GM19468 (cell line): ENCODE measurements around the gene PSD.

Experiments
- ATAC-seq: cut with Tn5 transposase; IDR thresholded peaks from one replicate; pipeline ENCODE4 v1.9.1; 2021; ENCODE audit warnings: mild to moderate bottlenecking, moderate library complexity, moderate number of reproducible peaks; ENCODE audit not compliant: unreplicated experiment; ENCODE audit errors: extremely low read depth

PSD gene

DNA sequence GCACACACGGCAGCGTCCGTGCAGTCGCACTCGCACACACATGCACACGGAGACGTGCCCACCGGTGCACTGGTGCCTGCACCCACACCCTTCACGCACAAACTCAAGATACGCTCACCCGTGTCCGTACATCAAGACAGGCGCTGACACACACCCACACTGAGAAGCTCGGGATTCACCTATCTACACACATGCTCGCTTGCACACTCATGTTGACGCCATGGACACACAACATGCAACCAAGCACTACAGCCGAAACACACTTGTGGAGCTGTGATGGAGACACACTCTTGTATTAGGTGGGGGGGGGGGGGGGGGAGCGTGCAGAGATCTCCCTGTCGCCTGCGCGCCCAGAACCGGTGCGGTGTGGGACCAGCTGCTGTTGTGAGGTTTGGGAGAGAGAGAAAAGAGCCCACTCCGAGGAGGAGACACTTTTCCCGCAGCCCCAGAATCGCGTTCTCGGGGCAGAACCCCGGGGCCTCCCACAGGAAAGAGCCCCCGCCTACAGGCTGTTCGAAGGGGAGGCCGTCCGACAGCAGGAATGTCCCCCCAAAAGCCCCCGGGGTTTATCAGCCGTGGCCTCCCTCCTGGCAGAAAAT lies 23.7 kb downstream of the PSD start:
- ATAC-seq: no peak

DNA sequence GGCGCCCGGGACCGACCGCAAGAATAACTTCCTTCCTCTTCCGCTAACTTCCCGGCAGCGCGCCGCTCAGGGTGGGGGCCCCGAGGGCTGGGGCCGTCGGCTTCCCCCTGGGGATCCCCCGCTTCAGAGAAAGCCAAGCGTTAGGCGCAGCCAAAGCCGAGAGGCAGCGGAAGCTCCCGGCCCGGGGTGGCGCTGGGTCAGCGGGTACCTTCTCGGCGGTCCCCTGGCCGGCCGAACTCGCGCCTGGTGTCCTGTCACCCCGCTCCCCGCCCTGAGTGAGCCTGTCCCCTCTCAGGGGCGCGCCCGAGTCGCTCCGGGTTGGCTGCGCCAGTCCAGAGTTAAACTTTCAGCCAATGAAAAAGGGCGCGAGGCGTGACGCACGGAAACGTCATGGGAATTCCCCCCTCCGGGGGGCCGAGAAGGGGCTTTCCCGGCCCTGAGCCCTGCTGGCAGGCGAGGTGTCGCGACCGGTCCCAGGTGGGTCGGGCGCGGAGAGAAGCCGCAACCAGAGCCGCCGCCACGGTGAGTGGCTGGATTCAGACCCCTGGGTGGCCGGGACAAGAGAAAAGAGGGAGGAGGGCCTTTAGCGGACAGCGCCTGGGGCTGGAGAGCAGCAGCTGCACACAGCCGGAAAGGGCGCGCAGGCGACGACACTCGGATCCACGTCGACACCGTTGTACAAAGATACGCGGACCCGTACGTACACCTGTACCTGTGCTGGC lies 24.3 kb downstream of the PSD start:
- ATAC-seq: peak; percentile 75

DNA sequence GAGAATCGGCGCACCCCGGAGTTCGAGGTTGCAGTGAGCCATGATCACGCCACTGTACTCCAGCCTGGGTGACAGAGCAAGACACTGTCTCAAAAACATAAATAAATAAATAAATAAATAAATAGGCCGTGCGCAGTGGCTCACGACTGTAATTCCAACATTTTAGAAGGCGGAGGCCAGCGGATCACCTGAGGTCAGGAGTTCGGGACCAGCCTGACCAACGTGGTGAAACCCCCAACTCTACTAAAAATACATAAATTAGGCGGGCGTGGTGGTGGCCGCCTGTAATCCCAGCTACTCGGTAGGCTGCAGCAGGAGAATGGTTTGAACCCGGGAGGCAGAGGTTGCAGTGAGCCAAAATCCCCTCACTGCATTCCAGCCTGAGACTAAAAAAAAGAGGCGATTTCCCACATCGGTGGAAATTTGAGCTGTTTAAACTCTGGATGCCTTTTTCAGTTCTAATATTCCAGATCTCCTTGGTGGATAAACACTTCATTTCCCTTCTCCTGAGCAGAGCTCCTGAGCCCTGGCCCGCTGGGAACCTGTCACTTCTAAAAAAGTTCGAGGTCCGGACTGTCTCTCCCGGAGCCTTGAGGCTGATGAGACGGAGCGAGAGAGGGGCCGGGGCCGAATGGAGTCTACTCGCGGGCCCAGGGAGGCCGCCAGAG lies 25.0 kb downstream of the PSD start:
- ATAC-seq: no peak

DNA sequence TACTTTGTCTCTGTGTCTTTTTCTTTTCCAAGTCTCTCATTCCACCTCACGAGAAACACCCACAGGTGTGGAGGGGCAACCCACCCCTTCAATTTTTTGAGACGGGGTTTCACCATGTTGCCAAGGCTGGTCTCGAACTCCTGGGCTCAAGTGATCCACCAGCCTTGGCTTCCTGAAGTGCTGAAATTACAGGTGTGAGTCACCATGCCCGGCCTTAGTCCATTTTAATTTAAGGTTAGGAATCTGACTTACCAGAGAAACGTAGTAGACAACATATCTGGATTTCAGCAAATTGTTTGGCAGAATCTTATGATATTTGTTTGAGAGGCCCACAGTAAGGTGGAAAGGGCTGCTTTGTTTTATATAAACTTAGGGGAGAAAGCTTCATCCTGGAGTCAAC lies 26.3 kb downstream of the PSD start:
- ATAC-seq: no peak

DNA sequence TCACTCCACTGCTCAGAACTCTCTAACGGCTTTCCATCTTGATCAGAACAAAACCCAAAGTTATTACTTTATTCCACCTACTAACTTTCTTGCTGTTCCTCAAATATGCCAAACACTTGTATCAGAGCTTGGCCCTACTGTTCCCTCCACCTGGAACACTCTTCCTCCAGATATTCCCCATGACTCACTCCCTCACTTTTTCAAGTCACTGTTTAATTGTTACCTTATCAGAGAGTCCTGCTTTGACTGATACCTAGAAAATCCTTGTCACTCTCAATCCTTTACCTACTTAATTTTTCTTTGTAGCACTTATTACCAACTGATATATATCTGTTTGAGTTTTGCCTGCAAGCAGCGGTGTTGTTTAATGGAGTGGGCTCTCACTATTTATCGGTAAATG lies 28.7 kb downstream of the PSD start:
- no peak for ATAC-seq

DNA sequence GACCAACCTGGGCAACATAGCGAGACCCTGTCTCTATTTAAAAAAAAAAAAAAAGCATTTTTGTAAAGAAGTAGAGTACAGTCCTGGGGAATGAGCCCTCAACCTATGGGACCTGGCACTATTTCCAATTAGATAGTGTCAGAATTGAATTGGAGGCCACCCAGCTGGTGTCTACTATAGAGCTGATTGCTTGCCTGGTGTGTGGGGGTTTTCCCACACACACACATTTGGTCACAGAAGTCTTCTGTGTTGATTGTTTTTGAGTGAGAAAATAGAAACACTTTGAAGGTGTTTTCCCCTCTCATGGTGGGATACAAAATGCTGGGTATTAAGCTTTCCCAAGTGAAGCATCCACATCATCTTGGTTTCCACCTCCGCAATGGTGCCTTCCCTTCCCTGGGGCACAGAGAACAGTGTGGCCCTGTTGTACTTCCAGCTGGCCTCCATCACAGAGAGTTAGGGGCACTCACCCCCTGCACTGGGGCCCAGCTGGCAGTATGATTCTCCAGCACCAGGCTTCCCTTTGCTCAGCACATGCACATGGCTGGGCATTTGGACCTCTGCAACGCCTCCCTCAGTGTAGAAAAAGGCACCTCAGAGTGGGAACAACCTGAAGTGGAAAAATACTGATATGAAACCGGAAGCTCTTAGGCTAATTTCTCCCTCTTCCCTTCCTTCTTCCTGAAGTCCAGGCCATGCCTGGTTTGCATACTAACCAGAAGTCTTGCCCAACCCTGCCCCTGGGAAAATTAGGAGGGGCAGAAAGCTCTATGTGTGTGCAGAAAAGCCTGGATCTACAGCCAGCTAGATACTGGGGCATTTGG lies 33.8 kb downstream of the PSD start:
- no peak for ATAC-seq

DNA sequence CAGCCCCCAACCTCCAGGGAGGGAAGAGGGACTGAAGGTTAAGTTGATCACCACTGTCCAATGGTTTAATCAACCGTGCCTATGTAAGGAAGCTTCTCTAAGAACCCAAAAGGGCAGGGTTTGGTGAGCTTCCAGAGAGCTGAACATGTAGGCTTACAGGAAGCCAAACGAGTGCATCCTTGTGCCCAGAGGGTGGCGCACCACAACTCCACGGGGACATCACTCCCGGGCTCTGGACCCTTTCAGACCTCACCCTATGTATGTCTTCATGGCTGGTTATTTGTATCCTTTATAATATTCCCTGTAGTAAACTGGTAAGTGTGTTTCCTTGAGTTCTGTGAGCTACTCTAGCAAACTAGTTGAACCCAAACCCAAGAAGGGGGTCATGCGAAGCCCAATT lies 34.5 kb downstream of the PSD start:
- no peak for ATAC-seq

DNA sequence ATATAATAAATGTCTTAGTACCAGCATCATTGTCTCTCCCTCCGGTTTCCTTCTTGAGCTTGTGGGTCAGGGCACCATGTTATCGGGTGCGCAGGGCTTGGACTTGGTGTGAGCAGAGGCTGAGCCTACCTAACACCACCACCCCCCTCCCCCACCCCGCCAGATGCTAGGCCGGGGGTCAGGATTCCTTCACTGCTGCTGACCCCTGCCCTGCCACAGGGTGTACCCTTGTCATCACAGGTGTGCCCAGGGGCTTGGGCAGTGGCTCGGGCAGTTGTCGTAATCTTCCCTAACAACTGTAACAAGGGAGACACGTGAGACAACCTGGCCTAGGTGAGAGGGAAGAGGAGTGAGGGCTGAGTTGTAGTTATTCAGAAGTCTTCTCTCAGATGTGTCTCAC lies 35.7 kb downstream of the PSD start:
- no peak for ATAC-seq

DNA sequence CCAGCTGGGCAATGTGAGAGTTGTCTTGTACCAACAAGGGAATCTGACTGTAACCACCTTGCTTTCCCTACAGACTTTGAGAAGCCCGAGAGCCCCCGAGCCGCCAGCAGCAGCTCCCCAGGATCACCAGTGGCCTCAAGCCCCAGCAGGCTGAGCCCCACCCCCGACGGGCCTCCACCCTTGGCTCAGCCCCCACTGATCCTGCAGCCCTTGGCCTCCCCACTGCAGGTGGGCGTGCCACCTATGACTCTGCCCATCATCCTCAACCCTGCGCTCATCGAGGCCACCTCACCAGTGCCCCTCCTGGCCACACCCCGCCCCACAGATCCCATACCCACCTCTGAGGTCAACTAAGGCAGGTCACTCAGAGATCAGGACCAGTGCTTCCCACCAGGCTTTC lies 36.6 kb downstream of the PSD start:
- no peak for ATAC-seq

DNA sequence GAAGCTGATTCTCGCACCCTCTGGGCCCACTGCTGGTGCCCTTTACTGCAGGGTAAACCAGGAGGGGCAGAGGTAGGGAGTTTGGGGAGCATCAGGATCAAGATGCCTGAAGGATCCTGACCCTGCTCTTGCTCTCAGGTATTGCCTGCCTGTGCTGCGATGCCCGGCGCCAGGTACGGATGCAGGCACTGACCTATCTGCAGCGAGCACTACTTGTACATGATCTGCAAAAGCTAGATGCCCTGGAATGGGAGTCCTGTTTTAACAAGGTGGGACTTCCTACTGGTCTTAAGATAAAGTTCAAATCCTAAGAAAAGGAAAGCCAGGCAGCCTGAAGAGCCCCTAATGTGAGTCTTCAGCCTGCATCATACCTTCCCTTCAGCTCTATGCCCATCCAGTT lies 39.2 kb downstream of the PSD start:
- no peak for ATAC-seq

DNA sequence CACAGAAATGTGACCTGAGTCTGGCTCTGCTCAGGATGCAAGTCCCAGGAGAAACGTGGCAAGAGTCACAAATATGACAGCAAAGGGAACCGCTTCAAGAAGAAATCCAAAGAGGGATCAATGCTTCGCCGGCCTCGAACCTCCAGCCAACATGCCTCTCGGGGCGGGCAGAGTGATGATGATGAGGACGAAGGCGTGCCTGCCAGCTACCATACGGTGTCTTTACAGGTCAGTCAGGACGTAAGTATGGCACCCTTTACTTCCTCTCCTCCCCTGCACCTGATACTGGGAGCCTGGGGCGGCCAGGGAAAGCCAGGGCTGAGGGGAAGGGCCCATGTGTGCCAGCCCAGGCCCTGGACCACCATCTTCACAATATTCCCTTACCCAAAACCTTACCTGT lies 41.7 kb downstream of the PSD start:
- no peak for ATAC-seq

DNA sequence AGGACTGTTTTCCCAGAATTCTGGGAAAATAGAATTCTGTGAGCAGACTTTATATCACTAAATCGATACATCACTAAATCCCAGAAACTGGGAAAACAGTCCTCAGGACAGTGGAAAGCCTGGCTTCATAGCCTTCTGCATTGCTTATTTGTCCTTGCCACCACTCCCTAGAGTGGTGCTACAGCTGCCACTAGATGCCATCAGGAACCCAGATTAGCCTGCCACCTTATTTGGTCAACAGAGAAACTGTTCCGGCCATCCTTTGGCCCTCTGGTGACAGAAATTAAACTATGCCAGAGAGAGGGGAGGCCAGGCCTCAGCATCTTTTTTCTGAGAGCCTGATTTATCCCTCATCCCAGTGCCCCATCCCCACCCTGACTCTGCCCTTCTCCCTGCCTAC lies 42.7 kb downstream of the PSD start:
- ATAC-seq: no peak

DNA sequence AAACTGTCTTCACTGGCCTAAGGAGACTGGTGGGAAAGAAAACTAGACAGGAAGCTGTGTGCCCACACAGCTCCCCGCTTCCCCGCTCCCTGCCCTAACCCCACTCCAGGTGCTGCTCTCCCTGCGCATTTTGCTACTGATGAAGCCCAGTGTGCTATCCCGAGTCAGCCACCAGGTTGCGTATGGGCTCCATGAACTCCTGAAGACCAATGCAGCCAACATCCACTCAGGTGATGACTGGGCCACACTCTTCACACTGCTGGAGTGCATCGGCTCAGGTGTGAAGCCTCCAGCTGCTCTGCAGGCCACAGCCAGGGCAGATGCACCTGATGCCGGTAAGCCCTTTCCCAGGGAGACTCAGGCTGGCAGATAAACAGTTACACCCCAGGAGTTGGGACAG lies 43.3 kb downstream of the PSD start:
- no peak for ATAC-seq

DNA sequence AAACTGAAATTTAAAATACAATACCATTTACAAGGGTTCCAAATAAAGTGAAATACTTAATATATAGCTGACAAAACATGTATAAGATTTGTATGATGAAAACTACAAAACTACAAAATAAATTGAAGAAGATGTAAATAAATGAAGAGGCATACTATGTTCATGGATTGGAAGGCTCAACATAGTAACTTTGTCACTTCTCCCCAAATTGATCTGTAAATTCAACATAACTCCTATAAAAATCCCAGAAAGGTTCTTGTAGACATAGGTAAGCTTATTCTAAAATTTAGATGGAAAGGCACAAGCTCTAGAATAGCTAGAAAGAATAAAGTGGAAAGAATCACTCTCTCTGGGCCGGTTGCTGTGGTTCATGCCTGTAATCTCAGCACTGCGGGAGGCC lies 47.3 kb downstream of the PSD start:
- no peak for ATAC-seq

DNA sequence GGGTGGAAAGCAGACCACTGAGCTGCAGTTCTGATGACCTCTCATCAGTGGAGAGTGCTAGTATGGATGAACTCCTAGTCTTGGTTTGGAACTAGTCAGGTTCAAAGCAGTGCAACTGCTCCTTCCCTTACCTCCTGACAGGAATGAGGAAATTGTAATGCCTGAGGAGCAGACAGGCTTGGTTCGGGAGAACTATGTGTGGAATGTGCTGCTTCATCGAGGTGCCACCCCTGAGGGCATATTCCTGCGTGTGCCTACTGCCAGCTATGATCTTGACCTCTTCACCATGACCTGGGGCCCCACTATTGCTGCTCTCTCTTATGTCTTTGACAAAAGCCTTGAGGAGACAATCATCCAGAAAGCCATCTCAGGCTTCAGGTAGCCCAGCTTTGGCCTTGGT lies 50.5 kb downstream of the PSD start:
- no peak for ATAC-seq

DNA sequence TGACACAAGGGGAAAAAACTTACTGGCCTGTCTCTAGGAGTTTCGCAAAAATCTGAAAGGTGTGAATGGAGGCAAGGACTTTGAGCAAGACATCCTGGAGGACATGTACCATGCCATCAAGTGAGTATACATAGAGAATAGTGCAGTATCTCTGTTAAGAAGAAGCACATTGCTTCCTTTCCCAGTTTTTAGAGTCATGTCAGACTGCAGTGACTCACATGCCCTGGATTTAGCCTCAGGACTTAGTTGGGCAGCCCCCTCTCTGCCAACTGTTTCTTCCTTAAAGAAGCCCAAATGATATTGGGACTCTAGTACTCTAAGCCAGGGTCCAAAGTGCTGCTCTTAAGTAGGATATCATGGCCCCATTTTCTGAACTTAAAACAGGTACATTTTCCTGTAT lies 51.1 kb downstream of the PSD start:
- no peak for ATAC-seq

DNA sequence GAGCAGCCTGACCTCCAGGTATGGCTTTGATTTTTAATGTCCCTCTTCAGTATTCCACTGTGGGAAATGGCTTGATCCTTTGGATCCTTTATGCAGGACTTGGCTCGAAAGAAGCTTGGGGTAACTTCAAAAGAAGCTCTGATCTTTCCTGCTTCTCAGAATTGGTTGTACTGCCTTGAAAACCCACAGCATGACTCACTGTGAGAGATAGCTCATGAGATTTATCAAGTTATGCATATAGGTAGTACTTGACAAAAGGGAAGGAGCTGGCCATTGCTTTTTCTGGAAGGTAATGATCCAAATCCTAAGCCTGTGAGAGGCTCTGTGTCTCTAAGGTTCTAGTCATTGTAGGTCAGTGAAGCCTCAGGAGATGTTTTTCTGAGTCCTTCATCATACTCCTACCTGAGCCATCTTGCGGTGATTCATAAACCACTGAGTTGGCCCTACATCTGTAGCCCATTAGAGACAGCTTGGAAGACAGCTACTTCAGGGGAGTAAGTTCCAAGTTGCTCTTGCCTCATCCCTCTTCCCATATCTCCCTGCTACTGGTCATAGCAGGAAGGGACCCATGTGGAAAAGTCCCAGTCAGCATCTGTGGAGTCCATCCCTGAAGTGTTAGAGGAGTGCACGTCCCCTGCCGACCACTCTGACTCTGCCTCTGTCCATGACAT lies 59.7 kb downstream of the PSD start:
- ATAC-seq: no peak

DNA sequence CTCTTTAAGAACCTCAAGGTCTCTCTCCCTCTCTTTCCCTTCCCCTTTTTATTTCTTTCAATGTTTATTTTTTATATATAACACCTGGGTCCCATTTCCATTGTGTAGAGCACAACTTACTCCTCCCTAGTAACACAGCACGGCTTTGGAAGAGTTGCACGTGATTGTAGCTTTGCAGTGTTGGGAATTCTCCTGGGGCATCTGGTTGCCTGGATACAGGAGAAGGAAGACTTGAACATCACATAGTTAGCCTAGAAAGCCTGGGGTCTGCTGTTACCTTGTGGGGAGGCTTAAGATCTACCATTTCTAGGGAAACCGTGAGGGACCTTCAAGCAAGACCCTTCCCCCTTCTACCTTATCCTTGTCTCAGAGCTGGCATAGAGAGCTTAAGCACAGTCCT lies 64.1 kb downstream of the PSD start:
- ATAC-seq: no peak
